Caco-2 (cell line): ENCODE results near the gene C1orf167. TPM values are rescaled to one million over a fixed set of nuclear protein-coding genes. Genes with fewer than 3 reads are reported as not detected.
A peak's percentile ranks its signal among the peaks of the same experiment; 100 is the strongest.

Source experiments
- BruUV-seq: library from RNA; stranded (reverse); fragments of 400-500 nt; replicated peaks from 2 replicates; lab custom pipeline; 2021; lab: Mats Ljungman, UMichigan
- CTCF ChIA-PET: fragments of 300-600 bp; sonication (Branson Sonifier 250); formaldehyde crosslinking; loops from one replicate; lab custom pipeline; 2022; ENCODE audit warnings: antibody characterized with exemption; lab: Charles Lee
- POLR2A ChIA-PET: fragments of 300-600 bp; sonication (Branson Sonifier 250); formaldehyde crosslinking; loops from one replicate; lab custom pipeline; 2022; ENCODE audit warnings: antibody characterized with exemption; lab: Charles Lee
- DNase-seq, 2 experiments: peaks; one replicate each; pipeline versions ENCODE4 v3.0.0 to v3.0.0-alpha.2; 2020 to 2022
- H3K27me3 ChIP-seq: replicated peaks from 2 replicates; pipeline ENCODE4 v1.6.0; 2011; ENCODE audit warnings: low read length; ENCODE audit not compliant: control insufficient read depth, insufficient read depth
- H3K36me3 ChIP-seq: 2 replicates; pipeline ENCODE4 v1.5.1; 2011; ENCODE audit warnings: low read length; ENCODE audit not compliant: control insufficient read depth, insufficient read depth
- H3K4me1 ChIP-seq: fragments of 250-450 bp; sonication (Bioruptor Pico); 2 replicates; pipeline ENCODE4 v1.5.1; 2020; ENCODE audit warnings: mild to moderate bottlenecking
- H3K4me3 ChIP-seq: 2 replicates; pipeline ENCODE4 v1.5.1; 2011; ENCODE audit warnings: low read depth, mild to moderate bottlenecking, control low read depth, low read length
- H3K9me3 ChIP-seq: fragments of 250-450 bp; sonication (Bioruptor Pico); 2 replicates; pipeline ENCODE4 v1.5.1; 2020; ENCODE audit warnings: mild to moderate bottlenecking, moderate library complexity
- H3K27ac Mint-ChIP-seq: one replicate; pipeline ENCODE4 v1.8.0; 2022; ENCODE audit warnings: mixed read lengths; ENCODE audit not compliant: unreplicated experiment
- H3K27me3 Mint-ChIP-seq: one replicate; pipeline ENCODE4 v1.8.0; 2022; ENCODE audit warnings: mixed read lengths; ENCODE audit not compliant: insufficient read depth, unreplicated experiment
- H3K36me3 Mint-ChIP-seq: one replicate; pipeline ENCODE4 v1.8.0; 2022; ENCODE audit warnings: mild to moderate bottlenecking, mixed read lengths; ENCODE audit not compliant: insufficient read depth, unreplicated experiment
- H3K4me1 Mint-ChIP-seq: one replicate; pipeline ENCODE4 v1.8.0; 2022; ENCODE audit warnings: low read depth, mixed read lengths; ENCODE audit not compliant: unreplicated experiment
- H3K4me3 Mint-ChIP-seq: one replicate; pipeline ENCODE4 v1.8.0; 2022; ENCODE audit warnings: mild to moderate bottlenecking, moderate library complexity, mixed read lengths; ENCODE audit not compliant: unreplicated experiment
- H3K9me3 Mint-ChIP-seq: one replicate; pipeline ENCODE4 v1.8.0; 2022; ENCODE audit warnings: mixed read lengths; ENCODE audit not compliant: unreplicated experiment
- intact Hi-C: fragments of 100-400 bp; cut with micrococcal nuclease; formaldehyde crosslinking; loops from one replicate; pipeline ENCODE4 v1.10.0; 2022; ENCODE audit not compliant: unreplicated experiment
- total RNA-seq: library from RNA; stranded (reverse); gene quantifications from 2 replicates; pipeline ENCODE4 v1.2.3, GENCODE V29; 2022
- TF ChIP-seq, protein P1 (sequence below), 2 experiments: fragments of 200-600 bp in 1 of 2; IDR thresholded peaks; 1 replicate in 1 of 2; 2 replicates in 1 of 2; pipeline versions ENCODE4 v1.5.1 to v1.8.0; 2011 to 2022; ENCODE audit warnings: antibody characterized with exemption in 1 of 2, control low read depth in 1 of 2, inconsistent platforms in 1 of 2, low read depth in 1 of 2, low read length in 1 of 2, mild to moderate bottlenecking in 1 of 2, moderate library complexity in 1 of 2; ENCODE audit not compliant: insufficient read depth in 1 of 2, severe bottlenecking in 1 of 2, unreplicated experiment in 1 of 2

C1orf167 gene
- total RNA-seq, 1 experiment from 2014 or later, result 0.64 TPM

DNA sequence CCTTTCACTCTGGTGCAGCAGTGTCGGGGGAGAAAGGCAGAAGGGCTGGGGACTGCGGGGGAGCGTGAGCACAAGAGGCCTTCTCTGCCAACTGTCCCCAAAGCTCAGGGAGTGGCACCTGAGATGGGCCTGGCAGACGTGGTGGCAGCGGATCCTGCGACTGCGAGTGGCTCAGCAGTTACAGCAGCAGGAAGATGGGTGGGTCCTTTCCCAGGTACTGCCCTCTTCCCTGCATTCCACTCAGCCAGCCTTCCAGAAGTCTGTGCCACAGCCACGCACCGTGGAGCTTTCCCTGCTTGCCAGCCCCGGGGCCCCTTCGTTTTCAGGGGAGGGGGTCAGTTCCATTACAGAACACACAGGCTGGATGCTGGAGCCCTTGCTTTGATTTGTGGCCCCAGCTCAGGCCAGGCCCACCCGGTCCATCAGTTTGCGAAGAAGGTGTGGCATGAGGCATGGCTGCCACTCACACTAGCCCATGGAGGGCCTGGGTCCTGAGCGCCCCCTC is 26.6 kb downstream of the C1orf167 start:
- CTCF ChIA-PET, result interaction anchor here (1.0 kb wide), 1 partner anchor 13 kb away, joined by 3 read pairs; no protein-coding TSS in a partner anchor
- peaks cover 25% of the 10 kb centered on the region for H3K4me1 Mint-ChIP-seq
- TF ChIP-seq, protein P1, sequence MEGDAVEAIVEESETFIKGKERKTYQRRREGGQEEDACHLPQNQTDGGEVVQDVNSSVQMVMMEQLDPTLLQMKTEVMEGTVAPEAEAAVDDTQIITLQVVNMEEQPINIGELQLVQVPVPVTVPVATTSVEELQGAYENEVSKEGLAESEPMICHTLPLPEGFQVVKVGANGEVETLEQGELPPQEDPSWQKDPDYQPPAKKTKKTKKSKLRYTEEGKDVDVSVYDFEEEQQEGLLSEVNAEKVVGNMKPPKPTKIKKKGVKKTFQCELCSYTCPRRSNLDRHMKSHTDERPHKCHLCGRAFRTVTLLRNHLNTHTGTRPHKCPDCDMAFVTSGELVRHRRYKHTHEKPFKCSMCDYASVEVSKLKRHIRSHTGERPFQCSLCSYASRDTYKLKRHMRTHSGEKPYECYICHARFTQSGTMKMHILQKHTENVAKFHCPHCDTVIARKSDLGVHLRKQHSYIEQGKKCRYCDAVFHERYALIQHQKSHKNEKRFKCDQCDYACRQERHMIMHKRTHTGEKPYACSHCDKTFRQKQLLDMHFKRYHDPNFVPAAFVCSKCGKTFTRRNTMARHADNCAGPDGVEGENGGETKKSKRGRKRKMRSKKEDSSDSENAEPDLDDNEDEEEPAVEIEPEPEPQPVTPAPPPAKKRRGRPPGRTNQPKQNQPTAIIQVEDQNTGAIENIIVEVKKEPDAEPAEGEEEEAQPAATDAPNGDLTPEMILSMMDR (IDR thresholded peaks at IDR 0.05; ENCODE audit: insufficient read depth in 1 of 2, low read depth in 1 of 2, low read length in 1 of 2, severe bottlenecking in 1 of 2, unreplicated experiment in 1 of 2), result no peak

GRCh38 chr1:11789126-11790067 is 27.4 kb downstream of the C1orf167 start:
- no peak for DNase-seq
- ChIA-PET CTCF (interaction anchor here (1.0 kb wide), 1 partner anchor 13 kb away, joined by 3 read pairs; no protein-coding TSS in a partner anchor), POLR2A (no interaction called here)
- Mint-ChIP-seq H3K36me3 (peaks cover 14% of the 10 kb centered on the region), H3K27me3 (no peaks in the 10 kb centered on the region), H3K27ac (peak overlapping the region; percentile 61), H3K4me1 (peaks cover 25% of the 10 kb centered on the region), H3K9me3 (no peaks in the 10 kb centered on the region), H3K4me3 (no peak overlapping the region)
- Histone ChIP-seq H3K4me3 (no peak overlapping the region), H3K36me3 (no peaks in the 10 kb centered on the region; the same call in 1 of the 2 replicates), H3K27me3 (no peaks in the 10 kb centered on the region), H3K4me1 (peaks cover 43% of the 10 kb centered on the region), H3K9me3 (no peaks in the 10 kb centered on the region)
- BruUV-seq, result no TSS peak
- intact Hi-C loops, result no loop called here
- TF ChIP-seq, protein P1 (IDR thresholded peaks at IDR 0.05; ENCODE audit: insufficient read depth in 1 of 2, low read depth in 1 of 2, low read length in 1 of 2, severe bottlenecking in 1 of 2, unreplicated experiment in 1 of 2), result no peak

More for the DNA sequence above, 26.6 kb downstream of the C1orf167 start:
- intact Hi-C loops, result no loop called here
- H3K27me3 ChIP-seq, result no peaks in the 10 kb centered on the region
- no peaks in the 10 kb centered on the region for H3K27me3 Mint-ChIP-seq
- H3K4me1 ChIP-seq, result peaks cover 41% of the 10 kb centered on the region
- H3K4me3 Mint-ChIP-seq, result no peak overlapping the region
- no peak overlapping the region for H3K4me3 ChIP-seq
- no peaks in the 10 kb centered on the region for H3K9me3 Mint-ChIP-seq
- H3K9me3 ChIP-seq, result no peaks in the 10 kb centered on the region
- DNase-seq, result no peak
- POLR2A ChIA-PET, result no interaction called here
- H3K27ac Mint-ChIP-seq, result no peak overlapping the region
- H3K36me3 ChIP-seq, result no peaks in the 10 kb centered on the region; the same call in 1 of the 2 replicates
- no TSS peak for BruUV-seq
- H3K36me3 Mint-ChIP-seq, result peaks cover 14% of the 10 kb centered on the region

DNA sequence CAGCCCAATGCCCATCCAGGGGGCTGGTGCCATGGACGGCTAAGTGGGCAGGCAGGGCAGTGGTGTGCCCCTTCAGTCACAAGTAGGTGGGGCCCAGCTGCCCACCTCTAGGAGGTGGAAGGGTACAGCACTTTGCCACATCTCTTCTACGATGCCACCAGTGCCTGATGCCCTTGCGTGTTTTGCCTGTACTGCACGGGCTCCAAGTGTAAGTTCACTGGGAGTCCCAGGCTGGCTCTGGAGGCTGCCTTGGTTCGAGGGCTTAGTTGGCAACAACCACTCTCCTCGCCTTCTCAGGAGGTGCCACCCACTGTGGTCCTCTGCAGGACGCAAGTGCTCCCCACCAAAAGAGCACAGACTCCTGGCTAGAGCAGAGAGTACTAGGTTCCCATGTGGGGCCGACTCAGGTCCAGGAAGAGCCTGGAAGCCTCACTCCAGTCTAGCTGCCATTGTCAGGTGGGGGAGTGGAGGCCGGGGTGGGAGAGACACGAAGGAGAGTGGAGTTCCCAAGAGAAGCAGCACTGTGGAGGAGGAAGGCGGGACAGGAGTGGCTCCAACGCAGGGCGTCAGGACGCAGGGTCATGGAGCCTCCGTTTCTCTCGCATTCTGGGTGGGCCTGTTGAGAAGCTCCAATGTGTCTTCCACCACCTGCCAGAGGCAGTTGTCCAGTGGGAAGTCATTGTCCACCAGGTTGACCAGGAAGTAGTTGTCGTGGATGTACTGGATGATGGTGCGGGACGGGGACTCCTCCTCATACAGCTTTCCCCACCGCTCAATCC is 28.3 kb downstream of the C1orf167 start:
- Histone ChIP-seq H3K4me1 (peaks cover 41% of the 10 kb centered on the region), H3K27me3 (no peaks in the 10 kb centered on the region), H3K9me3 (no peaks in the 10 kb centered on the region), H3K36me3 (no peaks in the 10 kb centered on the region; the same call in 1 of the 2 replicates), H3K4me3 (no peak overlapping the region)
- Mint-ChIP-seq H3K4me3 (no peak overlapping the region), H3K9me3 (no peaks in the 10 kb centered on the region), H3K27ac (peak overlapping the region; percentile 49), H3K36me3 (peaks cover 17% of the 10 kb centered on the region), H3K4me1 (peaks cover 25% of the 10 kb centered on the region), H3K27me3 (no peaks in the 10 kb centered on the region)
- TF ChIP-seq, protein P1 (IDR thresholded peaks at IDR 0.05; ENCODE audit: insufficient read depth in 1 of 2, low read depth in 1 of 2, low read length in 1 of 2, severe bottlenecking in 1 of 2, unreplicated experiment in 1 of 2), result no peak
- ChIA-PET POLR2A (no interaction called here), CTCF (no interaction called here)
- intact Hi-C loops, result no loop called here
- no TSS peak for BruUV-seq
- DNase-seq, result no peak
